Endothelial cell of umbilical vein (primary cell): ENCODE measurements around the gene TACC3. TPM values are rescaled to one million over a fixed set of nuclear protein-coding genes. Genes with fewer than 3 reads are reported as not detected.

ENCODE experiments used
- BruUV-seq: library from RNA; stranded (reverse); fragments of 400-500 nt; replicated peaks from 2 replicates; lab custom pipeline; 2021; lab: Mats Ljungman, UMichigan
- CTCF ChIA-PET: fragments of 300-600, 350-600 bp; sonication (Branson Sonifier 250); formaldehyde crosslinking; loops from one replicate; lab custom pipeline; 2021; ENCODE audit warnings: antibody characterized with exemption, inconsistent platforms; lab: Charles Lee
- POLR2A ChIA-PET: fragments of 300-600, 350-600 bp; sonication (Branson Sonifier 250); formaldehyde crosslinking; loops from one replicate; lab custom pipeline; 2021; ENCODE audit warnings: antibody characterized with exemption, inconsistent platforms; lab: Charles Lee
- DNase-seq: peaks from one replicate; pipeline ENCODE4 v3.0.0-alpha.2; 2011; ENCODE audit warnings: low read depth, low spot score
- FAIRE-seq: peaks from 2 replicates; lab custom pipeline; 2011; peaks lifted over from hg19 to GRCh38; lab: Jason Lieb, UNC
- H2AFZ ChIP-seq: 2 replicates; pipeline ENCODE4 v1.6.0; 2012; ENCODE audit warnings: low read depth, low read length, control low read depth, inconsistent platforms
- H3K27ac ChIP-seq: 2 replicates; pipeline ENCODE4 v1.5.1; 2011; ENCODE audit warnings: low read depth, mild to moderate bottlenecking, control low read depth, low read length, moderate library complexity; ENCODE audit not compliant: insufficient read depth
- H3K27me3 ChIP-seq, 2 experiments: 2 replicates each; pipeline versions ENCODE4 v1.6.0 to v1.6.1; 2011; ENCODE audit warnings: low read length in 2 of 2, mixed read lengths in 1 of 2; ENCODE audit not compliant: control insufficient read depth in 2 of 2, insufficient read depth in 2 of 2
- H3K36me3 ChIP-seq, 2 experiments: 2 replicates in 1 of 2; 3 replicates in 1 of 2; pipeline ENCODE4 v1.5.1; 2011; ENCODE audit warnings: low read length in 2 of 2, mild to moderate bottlenecking in 1 of 2, moderate library complexity in 1 of 2; ENCODE audit not compliant: control insufficient read depth in 2 of 2, insufficient read depth in 2 of 2; ENCODE audit errors: extremely low read depth in 1 of 2
- H3K4me1 ChIP-seq: 3 replicates; pipeline ENCODE4 v1.5.1; 2011; ENCODE audit warnings: mild to moderate bottlenecking, low read length; ENCODE audit not compliant: control insufficient read depth, insufficient read depth; ENCODE audit errors: extremely low read depth
- H3K4me2 ChIP-seq: 2 replicates; pipeline ENCODE4 v1.6.1; 2011; ENCODE audit warnings: low read length, control low read depth, mixed read lengths; ENCODE audit not compliant: insufficient read depth
- H3K4me3 ChIP-seq, 3 experiments: fragments of 200-600 bp in 1 of 3; sonication (generic), shearing (Covaris generic) in 1 of 3; replicated peaks in 1 of 3; 2 replicates each; pipeline ENCODE4 v1.5.1; 2011 to 2016; ENCODE audit warnings: control low read depth in 3 of 3, low read length in 3 of 3, mild to moderate bottlenecking in 2 of 3, inconsistent platforms in 1 of 3, low read depth in 1 of 3, moderate library complexity in 1 of 3; ENCODE audit not compliant: insufficient read depth in 1 of 3
- H3K79me2 ChIP-seq: 2 replicates; pipeline ENCODE4 v1.6.0; 2012; ENCODE audit warnings: low read length, inconsistent platforms; ENCODE audit not compliant: control insufficient read depth, insufficient read depth
- H3K9ac ChIP-seq: replicated peaks from 2 replicates; pipeline ENCODE3; 2011; ENCODE audit warnings: low read length, control low read depth; ENCODE audit not compliant: insufficient read depth; ENCODE audit errors: extremely low read depth
- H3K9me1 ChIP-seq: replicated peaks from 3 replicates; pipeline ENCODE4 v1.6.0; 2011; ENCODE audit warnings: mild to moderate bottlenecking, low read length; ENCODE audit not compliant: control insufficient read depth, insufficient read depth; ENCODE audit errors: extremely low read depth
- H3K9me3 ChIP-seq: replicated peaks from 2 replicates; pipeline ENCODE4 v1.5.1; 2012; ENCODE audit warnings: low read length, inconsistent platforms; ENCODE audit not compliant: control insufficient read depth, insufficient read depth
- H4K20me1 ChIP-seq: replicated peaks from 2 replicates; pipeline ENCODE3; 2011; ENCODE audit warnings: mild to moderate bottlenecking, low read length; ENCODE audit not compliant: control insufficient read depth, insufficient read depth; ENCODE audit errors: extremely low read depth
- EZH2 ChIP-seq: IDR thresholded peaks from 2 replicates; pipeline ENCODE4 v1.6.1; 2012; ENCODE audit warnings: borderline replicate concordance, low read depth, mild to moderate bottlenecking, moderate library complexity, low read length, inconsistent platforms; ENCODE audit not compliant: severe bottlenecking
- FOS ChIP-seq: IDR thresholded peaks from 2 replicates; pipeline ENCODE4 v1.6.1; 2011; ENCODE audit warnings: mild to moderate bottlenecking, low read length, moderate library complexity, borderline replicate concordance; ENCODE audit not compliant: insufficient read depth
- GATA2 ChIP-seq: IDR thresholded peaks from 2 replicates; pipeline ENCODE4 v1.7.0; 2011; ENCODE audit warnings: low read depth, mild to moderate bottlenecking, moderate library complexity, mixed read lengths, low read length; ENCODE audit not compliant: insufficient read length, insufficient read depth
- JUN ChIP-seq: IDR thresholded peaks from 2 replicates; pipeline ENCODE4 v1.6.1; 2011; ENCODE audit warnings: borderline replicate concordance, low read depth; ENCODE audit not compliant: insufficient read length, insufficient read depth
- MAX ChIP-seq: IDR thresholded peaks from 2 replicates; pipeline ENCODE4 v1.6.1; 2011; ENCODE audit not compliant: insufficient read depth, insufficient read length
- MYC ChIP-seq: IDR thresholded peaks from one replicate; pipeline ENCODE4 v1.6.1; 2011; ENCODE audit warnings: mild to moderate bottlenecking, low read depth, low read length
- POLR2A ChIP-seq: IDR thresholded peaks from 2 replicates; pipeline ENCODE4 v1.6.1; 2012; ENCODE audit warnings: low read depth, mild to moderate bottlenecking, control low read depth, low read length
- POLR2AphosphoS5 ChIP-seq: IDR thresholded peaks from 2 replicates; pipeline ENCODE4 v1.6.1; 2012; ENCODE audit warnings: low read depth, mild to moderate bottlenecking, control low read depth, low read length, moderate library complexity; ENCODE audit not compliant: insufficient read depth
- dilution Hi-C: fragments of 300-500 bp; cut with MboI; formaldehyde crosslinking; loops from one replicate; pipeline ENCODE4 v1.15.0; 2019; ENCODE audit warnings: low sequenced_read_pairs; ENCODE audit not compliant: extremely low pct_ligation_motif_present
- intact Hi-C: fragments of 100-400 bp; cut with micrococcal nuclease; formaldehyde crosslinking; loops from one replicate; pipeline ENCODE4 v1.10.0; 2022
- polyA plus RNA-seq, 4 experiments: library from polyadenylated mRNA; depleted of rRNA in 3 of 4; stranded (reverse) in 3 of 4; unstranded in 1 of 4; fragments of >200 nt; gene quantifications; 2 replicates each; pipeline versions ENCODE4 v1.2.1 to v1.2.3, GENCODE V29; 2011 to 2012; ENCODE audit warnings: missing spikeins in 1 of 4
- total RNA-seq: library from RNA; stranded (reverse); gene quantifications from 2 replicates; pipeline ENCODE4 v1.2.3, GENCODE V29; 2021
- TF ChIP-seq, protein P1 (sequence below), 2 donors: IDR thresholded peaks; 1 replicate in 1 of 2; 2 replicates in 1 of 2; pipeline ENCODE4 v1.5.1; 2011; ENCODE audit warnings: low read length in 2 of 2, mild to moderate bottlenecking in 2 of 2, moderate library complexity in 2 of 2, control low read depth in 1 of 2, inconsistent platforms in 1 of 2, low read depth in 1 of 2; ENCODE audit not compliant: insufficient read depth in 1 of 2; ENCODE audit errors: extremely low read depth in 1 of 2

The TACC3 gene
- total and polyA plus RNA-seq, 2 donors (not counting 3 experiments of a cell fraction or from before 2014, with no cell fraction given): 54.5 to 135 TPM

GRCh38 chr4:1749826-1750225 is 28.5 kb downstream of the TACC3 start:
- DNase-seq: no peak
- Histone ChIP-seq H3K27ac (no peak overlapping the region), H3K27me3 (no peaks in the 10 kb centered on the region), H3K79me2 (no peaks in the 10 kb centered on the region), H3K36me3 (no peaks in the 10 kb centered on the region), H3K4me2 (no peak overlapping the region), H3K9me3 (no peaks in the 10 kb centered on the region), H3K9ac (no peak overlapping the region), H4K20me1 (no peaks in the 10 kb centered on the region), H3K9me1 (no peaks in the 10 kb centered on the region), H3K4me3 (no peak overlapping the region), H3K4me1 (peaks cover 4% of the 10 kb centered on the region), H2AFZ (no peak overlapping the region)
- intact Hi-C loops: loop anchor here (5.0 kb wide), 1 partner anchor 42 kb away; the partner anchor contains the start of gene FGFR3
- ChIA-PET POLR2A (no interaction called here), CTCF (no interaction called here)
- dilution Hi-C loops: no loop called here
- BruUV-seq: no TSS peak
- FAIRE-seq: no peak
- TF ChIP-seq GATA2 (no peak), POLR2A (no peak)

GRCh38 chr4:1750381-1751154 is 29.2 kb downstream of the TACC3 start:
- TF ChIP-seq MYC (no peak), POLR2A (no peak), GATA2 (no peak), FOS (no peak), EZH2 (no peak), POLR2AphosphoS5 (no peak), JUN (no peak), MAX (no peak)
- TF ChIP-seq, protein P1, sequence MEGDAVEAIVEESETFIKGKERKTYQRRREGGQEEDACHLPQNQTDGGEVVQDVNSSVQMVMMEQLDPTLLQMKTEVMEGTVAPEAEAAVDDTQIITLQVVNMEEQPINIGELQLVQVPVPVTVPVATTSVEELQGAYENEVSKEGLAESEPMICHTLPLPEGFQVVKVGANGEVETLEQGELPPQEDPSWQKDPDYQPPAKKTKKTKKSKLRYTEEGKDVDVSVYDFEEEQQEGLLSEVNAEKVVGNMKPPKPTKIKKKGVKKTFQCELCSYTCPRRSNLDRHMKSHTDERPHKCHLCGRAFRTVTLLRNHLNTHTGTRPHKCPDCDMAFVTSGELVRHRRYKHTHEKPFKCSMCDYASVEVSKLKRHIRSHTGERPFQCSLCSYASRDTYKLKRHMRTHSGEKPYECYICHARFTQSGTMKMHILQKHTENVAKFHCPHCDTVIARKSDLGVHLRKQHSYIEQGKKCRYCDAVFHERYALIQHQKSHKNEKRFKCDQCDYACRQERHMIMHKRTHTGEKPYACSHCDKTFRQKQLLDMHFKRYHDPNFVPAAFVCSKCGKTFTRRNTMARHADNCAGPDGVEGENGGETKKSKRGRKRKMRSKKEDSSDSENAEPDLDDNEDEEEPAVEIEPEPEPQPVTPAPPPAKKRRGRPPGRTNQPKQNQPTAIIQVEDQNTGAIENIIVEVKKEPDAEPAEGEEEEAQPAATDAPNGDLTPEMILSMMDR (IDR thresholded peaks at IDR 0.05; ENCODE audit: extremely low read depth in 1 of 2, insufficient read depth in 1 of 2, low read depth in 1 of 2, low read length in 2 of 2): no peak
- no peak overlapping the region for H3K4me3 ChIP-seq
- ChIA-PET CTCF (no interaction called here), POLR2A (no interaction called here)
- no peak overlapping the region for H2AFZ ChIP-seq
- intact Hi-C loops (no loop called here), dilution Hi-C loops (no loop called here)
- no peaks in the 10 kb centered on the region for H3K79me2 ChIP-seq
- FAIRE-seq (no peak), DNase-seq (no peak)
- peaks cover 4% of the 10 kb centered on the region for H3K4me1 ChIP-seq
- no peaks in the 10 kb centered on the region for H3K27me3 ChIP-seq
- H3K36me3 ChIP-seq: no peaks in the 10 kb centered on the region
- H3K9me1 ChIP-seq: no peaks in the 10 kb centered on the region
- H3K9ac ChIP-seq: no peak overlapping the region
- no TSS peak for BruUV-seq
- H4K20me1 ChIP-seq: no peaks in the 10 kb centered on the region
- H3K9me3 ChIP-seq: no peaks in the 10 kb centered on the region
- no peak overlapping the region for H3K4me2 ChIP-seq
- no peak overlapping the region for H3K27ac ChIP-seq
